Subcutaneous abdominal adipose tissue (tissue), 5 donors: ENCODE results near the gene EBF3.

Experiments
- H3K27ac ChIP-seq: one replicate; pipeline ENCODE4 v1.7.0; 2013; ENCODE audit warnings: low read depth, mild to moderate bottlenecking, inconsistent platforms, low read length, moderate library complexity
- H3K27me3 ChIP-seq, 5 donors: one replicate each; pipeline ENCODE4 v1.7.0; 2013; ENCODE audit warnings: low read length in 5 of 5, inconsistent platforms in 1 of 5; ENCODE audit not compliant: control insufficient read depth in 5 of 5, insufficient read depth in 4 of 5
- H3K36me3 ChIP-seq, 5 donors: one replicate each; pipeline ENCODE4 v1.7.0; 2013; ENCODE audit warnings: low read length in 5 of 5; ENCODE audit not compliant: control insufficient read depth in 5 of 5, insufficient read depth in 5 of 5
- H3K4me1 ChIP-seq, 5 donors: one replicate each; pipeline ENCODE4 v1.7.0; 2013; ENCODE audit warnings: low read length in 5 of 5, mild to moderate bottlenecking in 3 of 5, moderate library complexity in 1 of 5; ENCODE audit not compliant: control insufficient read depth in 5 of 5, insufficient read depth in 5 of 5
- H3K4me3 ChIP-seq, 5 donors: one replicate each; pipeline ENCODE4 v1.7.0; 2013; ENCODE audit warnings: low read length in 5 of 5, low read depth in 1 of 5
- H3K9ac ChIP-seq, 5 donors: one replicate each; pipeline ENCODE4 v1.7.0; 2013; ENCODE audit warnings: low read length in 5 of 5, mild to moderate bottlenecking in 4 of 5, moderate library complexity in 3 of 5
- H3K9me3 ChIP-seq, 5 donors: one replicate each; pipeline ENCODE4 v1.7.0; 2013; ENCODE audit warnings: low read length in 5 of 5; ENCODE audit not compliant: control insufficient read depth in 5 of 5
- donor health status: healthy.
- donor health status: healthy.
- donor health status: healthy.
- donor health status: healthy.
- donor health status: healthy.

EBF3 gene

GRCh38 chr10:129884398-129885078, 79.5 kb downstream of the EBF3 start:
- H3K36me3 ChIP-seq, result peaks cover 0 to 6% (median 3%) of the 10 kb centered on the region in 5 donors
- peak overlapping the region in 1 of 5 donors; percentile 4 for H3K9ac ChIP-seq
- no peaks in the 10 kb centered on the region for H3K27me3 ChIP-seq
- H3K27ac ChIP-seq, result no peak overlapping the region
- no peaks in the 10 kb centered on the region for H3K9me3 ChIP-seq
- peaks cover 6 to 32% (median 22%) of the 10 kb centered on the region in 5 donors for H3K4me1 ChIP-seq
- no peak overlapping the region for H3K4me3 ChIP-seq

DNA sequence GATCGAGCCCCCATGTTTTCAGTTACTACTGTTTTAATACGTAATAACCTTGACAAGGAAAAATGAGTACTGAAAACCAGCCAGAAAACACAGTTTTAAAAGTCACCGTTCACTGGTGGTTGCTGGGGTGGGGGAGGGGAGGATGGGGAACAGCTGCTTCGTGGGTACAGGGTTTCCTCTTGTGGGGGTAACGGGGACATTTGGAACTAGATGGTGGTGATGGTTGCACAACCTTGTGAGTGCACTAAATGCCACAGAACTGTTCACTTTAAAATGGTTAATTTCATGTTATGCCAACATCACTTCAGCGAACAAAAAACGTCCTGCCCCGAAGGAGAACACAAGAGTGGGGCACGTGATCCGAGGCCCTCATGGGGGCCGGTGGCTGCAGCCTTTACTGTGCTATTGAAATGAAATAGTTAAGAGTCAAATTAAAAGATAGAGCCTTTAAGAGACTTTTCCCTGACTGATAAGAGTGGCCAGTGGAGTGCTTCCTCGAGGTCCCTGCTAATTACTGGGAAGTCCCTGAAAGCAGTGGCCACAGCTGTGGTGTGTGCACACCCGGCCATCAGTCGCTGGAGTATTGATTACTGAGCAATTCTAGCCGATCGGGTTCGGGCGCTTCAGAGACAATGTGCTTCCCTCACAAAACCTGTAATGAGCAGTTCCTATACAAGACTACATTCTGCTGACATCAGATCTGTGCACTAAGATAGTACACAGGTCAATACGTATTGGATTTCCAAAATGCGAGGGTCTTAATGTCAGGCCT, 80.3 kb downstream of the EBF3 start:
- no peaks in the 10 kb centered on the region for H3K27me3 ChIP-seq

GRCh38 chr10:129883029-129883428, 81.0 kb downstream of the EBF3 start:
- peaks cover 6 to 25% (median 15%) of the 10 kb centered on the region in 5 donors for H3K4me1 ChIP-seq
- no peak overlapping the region for H3K4me3 ChIP-seq
- no peaks in the 10 kb centered on the region for H3K9me3 ChIP-seq
- no peak overlapping the region for H3K27ac ChIP-seq
- no peak overlapping the region for H3K9ac ChIP-seq
- H3K27me3 ChIP-seq, result no peaks in the 10 kb centered on the region
- H3K36me3 ChIP-seq, result peaks cover 0 to 6% (median 3%) of the 10 kb centered on the region in 5 donors

More for the DNA sequence above, 80.3 kb downstream of the EBF3 start:
- Histone ChIP-seq H3K9me3 (no peaks in the 10 kb centered on the region), H3K27ac (no peak overlapping the region), H3K4me3 (no peak overlapping the region), H3K36me3 (peaks cover 0 to 6% (median 3%) of the 10 kb centered on the region in 5 donors), H3K9ac (peak overlapping the region in 1 of 5 donors; percentile 4), H3K4me1 (peaks cover 6 to 25% (median 15%) of the 10 kb centered on the region in 5 donors)

- H3K4me3 ChIP-seq, result no peak overlapping the region
- no peaks in the 10 kb centered on the region for H3K27me3 ChIP-seq
- H3K4me1 ChIP-seq, result peaks cover 6 to 25% (median 15%) of the 10 kb centered on the region in 5 donors
- H3K27ac ChIP-seq, result no peak overlapping the region
- H3K9me3 ChIP-seq, result no peaks in the 10 kb centered on the region
- H3K36me3 ChIP-seq, result peaks cover 0 to 3% (median 2%) of the 10 kb centered on the region in 5 donors
- no peak overlapping the region for H3K9ac ChIP-seq
Observed at GRCh38 chr10:129882291-129883010, 81.6 kb downstream of the EBF3 start.

DNA sequence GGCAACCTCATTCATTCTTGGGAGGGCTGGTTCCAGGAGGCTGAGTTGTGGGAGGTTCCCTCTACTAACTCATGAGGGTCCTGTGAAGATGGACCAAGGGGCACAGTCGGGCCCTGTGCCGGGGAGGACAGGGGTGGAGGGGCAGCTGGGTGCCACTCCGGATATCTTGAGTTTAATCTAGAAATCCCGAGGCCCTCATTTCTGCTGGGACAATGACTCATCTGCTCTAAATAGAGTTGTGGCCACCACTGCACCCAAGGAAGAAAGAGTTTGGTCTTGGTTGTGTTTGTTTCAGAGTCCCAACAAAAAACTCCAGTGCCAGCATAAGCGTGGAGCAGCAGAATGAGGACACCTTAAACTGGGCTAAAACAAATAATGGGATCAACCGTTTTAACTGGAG, 82.4 kb downstream of the EBF3 start:
- Histone ChIP-seq H3K36me3 (peaks cover 0 to 7% (median 4%) of the 10 kb centered on the region in 5 donors), H3K27ac (no peak overlapping the region), H3K4me3 (no peak overlapping the region), H3K27me3 (no peaks in the 10 kb centered on the region), H3K4me1 (peaks cover 6 to 25% (median 15%) of the 10 kb centered on the region in 5 donors), H3K9ac (no peak overlapping the region), H3K9me3 (no peaks in the 10 kb centered on the region)

GRCh38 chr10:129880191-129880870, 83.7 kb downstream of the EBF3 start:
- Histone ChIP-seq H3K9ac (no peak overlapping the region), H3K36me3 (peaks cover 0 to 16% (median 14%) of the 10 kb centered on the region in 5 donors), H3K4me1 (peaks cover 6 to 25% (median 15%) of the 10 kb centered on the region in 5 donors), H3K27ac (no peak overlapping the region), H3K9me3 (no peaks in the 10 kb centered on the region), H3K4me3 (no peak overlapping the region), H3K27me3 (no peaks in the 10 kb centered on the region)

- Histone ChIP-seq H3K4me3 (no peak overlapping the region), H3K36me3 (peaks cover 0 to 17% (median 15%) of the 10 kb centered on the region in 5 donors), H3K27me3 (no peaks in the 10 kb centered on the region), H3K9me3 (no peaks in the 10 kb centered on the region), H3K4me1 (peaks cover 6 to 22% (median 15%) of the 10 kb centered on the region in 5 donors), H3K27ac (no peak overlapping the region), H3K9ac (no peak overlapping the region)
Observed at GRCh38 chr10:129879655-129880054, 84.4 kb downstream of the EBF3 start.

DNA sequence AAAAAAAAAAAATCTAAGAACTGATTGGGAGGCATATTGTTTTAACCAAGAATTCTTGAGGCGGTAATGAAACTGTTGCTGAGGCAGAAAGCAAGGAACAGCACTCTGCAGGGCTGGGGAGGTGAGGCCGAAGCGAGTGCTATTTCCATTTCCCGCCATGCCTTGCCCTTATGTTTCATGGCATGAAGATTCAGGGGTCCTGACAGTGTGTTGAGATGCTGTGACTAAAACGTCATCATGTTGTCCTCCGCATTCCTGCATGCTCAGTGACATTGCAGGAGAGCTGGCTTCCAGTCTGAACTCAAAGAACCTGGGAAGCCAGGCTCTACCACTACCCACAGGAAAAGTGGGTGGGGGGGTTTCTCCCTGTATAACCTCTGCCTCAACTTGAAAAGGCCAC, 85.2 kb downstream of the EBF3 start:
- H3K36me3 ChIP-seq, result peaks cover 0 to 23% (median 17%) of the 10 kb centered on the region in 5 donors
- no peak overlapping the region for H3K4me3 ChIP-seq
- no peak overlapping the region for H3K27ac ChIP-seq
- H3K4me1 ChIP-seq, result peaks cover 6 to 18% (median 10%) of the 10 kb centered on the region in 5 donors
- H3K27me3 ChIP-seq, result no peaks in the 10 kb centered on the region
- no peak overlapping the region for H3K9ac ChIP-seq
- H3K9me3 ChIP-seq, result no peaks in the 10 kb centered on the region

DNA sequence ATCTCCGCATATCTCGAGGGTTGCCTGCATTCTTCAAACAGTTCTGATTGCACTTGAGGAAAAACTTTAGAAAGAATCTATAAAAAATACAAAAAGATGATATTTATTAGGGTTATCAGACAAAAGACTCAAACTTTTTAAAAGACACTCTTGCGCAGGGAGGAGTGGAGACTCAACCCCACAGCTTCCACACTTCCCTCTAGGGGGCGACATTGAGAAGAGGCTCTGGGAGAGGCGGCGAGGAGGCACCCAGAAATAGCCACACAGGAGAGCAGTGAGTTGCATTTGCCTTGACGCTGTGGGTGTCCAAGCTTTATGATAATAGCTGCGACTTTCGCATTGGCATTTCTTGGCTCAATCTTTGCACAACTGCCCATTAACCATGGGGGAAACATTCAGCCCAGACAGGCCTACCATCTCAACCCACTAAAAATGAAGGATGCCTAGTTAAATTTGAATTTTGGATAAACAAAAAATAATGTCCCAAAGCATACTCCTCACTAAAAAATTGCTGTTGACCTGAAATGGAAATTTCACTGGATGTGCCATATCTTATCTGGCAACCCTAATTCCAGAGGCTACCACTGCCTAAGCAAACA, 86.2 kb downstream of the EBF3 start:
- no peak overlapping the region for H3K4me3 ChIP-seq
- H3K9ac ChIP-seq, result no peak overlapping the region
- peaks cover 5 to 17% (median 6%) of the 10 kb centered on the region in 5 donors for H3K4me1 ChIP-seq
- no peaks in the 10 kb centered on the region for H3K27me3 ChIP-seq
- H3K27ac ChIP-seq, result no peak overlapping the region
- H3K9me3 ChIP-seq, result no peaks in the 10 kb centered on the region
- peaks cover 0 to 29% (median 25%) of the 10 kb centered on the region in 5 donors for H3K36me3 ChIP-seq
